Neural cell (in vitro differentiated cells): Measurements from ENCODE around the gene MSI2. TPM values are rescaled to one million over a fixed set of nuclear protein-coding genes. Genes with fewer than 3 reads are reported as not detected.

Experiments used
- H2AFZ ChIP-seq: fragments of 200-600, 300-800 bp; sonication (generic), shearing (Covaris generic); 2 replicates; pipeline ENCODE4 v1.6.0; 2014; ENCODE audit warnings: low read depth, mild to moderate bottlenecking, antibody characterized with exemption, low read length, moderate library complexity
- H3F3A ChIP-seq: fragments of 200-600 bp; shearing (Covaris generic); 2 replicates; pipeline ENCODE4 v1.6.1; 2016; ENCODE audit warnings: mild to moderate bottlenecking, moderate library complexity, mixed read lengths, antibody characterized with exemption, low read length; ENCODE audit not compliant: insufficient read depth, poor library complexity, severe bottlenecking
- H3K27ac ChIP-seq: fragments of 200-600, 300-800 bp; sonication (generic), shearing (Covaris generic); 2 replicates; pipeline ENCODE4 v1.5.1; 2014; ENCODE audit warnings: mild to moderate bottlenecking, low read length, moderate library complexity
- H3K27me3 ChIP-seq: fragments of 300-800, 200-600 bp; sonication (generic), shearing (Covaris generic); 2 replicates; pipeline ENCODE4 v1.6.0; 2014; ENCODE audit warnings: mild to moderate bottlenecking, low read depth, low read length, moderate library complexity; ENCODE audit not compliant: insufficient read depth
- H3K36me3 ChIP-seq: fragments of 300-800, 200-600 bp; sonication (generic), shearing (Covaris generic); 2 replicates; pipeline ENCODE4 v1.5.1; 2014; ENCODE audit warnings: mild to moderate bottlenecking, antibody characterized with exemption, low read length, moderate library complexity; ENCODE audit not compliant: insufficient read depth
- H3K4me2 ChIP-seq: fragments of 300-800, 200-600 bp; sonication (generic), shearing (Covaris generic); 2 replicates; pipeline ENCODE4 v1.6.0; 2014; ENCODE audit warnings: mild to moderate bottlenecking, low read length
- H3K4me3 ChIP-seq: fragments of 300-800, 200-600 bp; sonication (generic), shearing (Covaris generic); 2 replicates; pipeline ENCODE4 v1.5.1; 2014; ENCODE audit warnings: mild to moderate bottlenecking, low read length, moderate library complexity
- H3K79me2 ChIP-seq: fragments of 200-600 bp; shearing (Covaris generic); replicated peaks from 2 replicates; pipeline ENCODE4 v1.6.0; 2014; ENCODE audit warnings: mild to moderate bottlenecking, low read length, moderate library complexity; ENCODE audit not compliant: insufficient read depth
- H3K9ac ChIP-seq: fragments of 300-800, 200-600 bp; sonication (generic), shearing (Covaris generic); 2 replicates; pipeline ENCODE4 v1.6.1; 2016; ENCODE audit warnings: mild to moderate bottlenecking, low read length, mixed read lengths
- H3K9me2 ChIP-seq: fragments of 200-600 bp; shearing (Covaris generic); 2 replicates; pipeline ENCODE4 v1.6.1; 2016; ENCODE audit warnings: mild to moderate bottlenecking, low read length, mixed read lengths; ENCODE audit not compliant: insufficient read depth
- H3K9me3 ChIP-seq: fragments of 200-600, 300-800 bp; sonication (generic), shearing (Covaris generic); 2 replicates; pipeline ENCODE4 v1.6.1; 2016; ENCODE audit warnings: mild to moderate bottlenecking, mixed run types, low read length, moderate library complexity, mixed read lengths
- H4K20me1 ChIP-seq: fragments of 200-600 bp; shearing (Covaris generic); 2 replicates; pipeline ENCODE4 v1.6.1; 2016; ENCODE audit warnings: mild to moderate bottlenecking, mixed run types; ENCODE audit not compliant: insufficient read depth
- CTCF ChIP-seq: fragments of 450-650 bp; IDR thresholded peaks from 2 replicates; pipeline ENCODE4 v1.5.1; 2014; ENCODE audit warnings: antibody characterized with exemption, mild to moderate bottlenecking, moderate library complexity; ENCODE audit not compliant: poor library complexity, severe bottlenecking
- EP300 ChIP-seq: fragments of 450-650 bp; conservative IDR thresholded peaks from 2 replicates; pipeline ENCODE4 v1.6.1; 2014; ENCODE audit warnings: antibody characterized with exemption, mild to moderate bottlenecking, moderate library complexity; ENCODE audit not compliant: poor library complexity, severe bottlenecking
- EZH2 ChIP-seq: fragments of 200-600, 300-800 bp; shearing (Covaris generic), sonication (generic); IDR thresholded peaks from 2 replicates; pipeline ENCODE4 v1.6.1; 2014; ENCODE audit warnings: antibody characterized with exemption, low read length, borderline replicate concordance, mild to moderate bottlenecking; ENCODE audit not compliant: insufficient read depth, poor library complexity, severe bottlenecking
- MXI1 ChIP-seq: fragments of 450-650 bp; conservative IDR thresholded peaks from 2 replicates; pipeline ENCODE4 v1.6.1; 2014; ENCODE audit warnings: antibody characterized with exemption, mild to moderate bottlenecking; ENCODE audit not compliant: poor library complexity, severe bottlenecking
- POLR2AphosphoS5 ChIP-seq: IDR thresholded peaks from 2 replicates; pipeline ENCODE4 v1.6.1; 2012
- RAD21 ChIP-seq: fragments of 450-650 bp; conservative IDR thresholded peaks from 2 replicates; pipeline ENCODE4 v1.6.1; 2014; ENCODE audit warnings: antibody characterized with exemption, mild to moderate bottlenecking, moderate library complexity
- REST ChIP-seq: IDR thresholded peaks from 2 replicates; pipeline ENCODE4 v1.6.1; 2012; ENCODE audit warnings: borderline replicate concordance
- SMC3 ChIP-seq: fragments of 450-650 bp; conservative IDR thresholded peaks from 2 replicates; pipeline ENCODE4 v1.6.1; 2014; ENCODE audit warnings: antibody characterized with exemption, mild to moderate bottlenecking, moderate library complexity; ENCODE audit not compliant: poor library complexity
- TAF1 ChIP-seq: IDR thresholded peaks from 2 replicates; pipeline ENCODE4 v1.6.1; 2012; ENCODE audit warnings: low read depth
- polyA plus RNA-seq: library from polyadenylated mRNA; depleted of rRNA; stranded (reverse); fragments of >200 nt; gene quantifications from 2 replicates; pipeline ENCODE4 v1.2.3, GENCODE V29; 2014

Gene MSI2
- polyA plus RNA-seq, 1 donor from 2014 or later = 61.4 TPM

GRCh38 chr17:57418463-57419246 is 162.3 kb downstream of the MSI2 start:
- Histone ChIP-seq H3K79me2 (peaks cover 42% of the 10 kb centered on the region), H3K4me2 (no peak overlapping the region), H3F3A (no peaks in the 10 kb centered on the region), H3K27me3 (no peaks in the 10 kb centered on the region), H3K9ac (no peak overlapping the region), H3K9me2 (no peaks in the 10 kb centered on the region), H2AFZ (no peak overlapping the region), H3K4me3 (no peak overlapping the region), H4K20me1 (no peaks in the 10 kb centered on the region), H3K27ac (no peak overlapping the region), H3K36me3 (no peaks in the 10 kb centered on the region), H3K9me3 (no peaks in the 10 kb centered on the region)
- TF ChIP-seq TAF1 = no peak
- no peak for TF ChIP-seq EP300
- TF ChIP-seq SMC3 = no peak
- TF ChIP-seq RAD21 = no peak
- no peak for TF ChIP-seq MXI1
- no peak for TF ChIP-seq EZH2
- TF ChIP-seq REST = no peak
- no peak for TF ChIP-seq CTCF
- no peak for TF ChIP-seq POLR2AphosphoS5

- Histone ChIP-seq H3K27ac (no peak overlapping the region), H3K9ac (no peak overlapping the region), H3K27me3 (no peaks in the 10 kb centered on the region), H3K9me2 (no peaks in the 10 kb centered on the region), H3K4me3 (no peak overlapping the region), H2AFZ (no peak overlapping the region), H3F3A (no peaks in the 10 kb centered on the region), H3K4me2 (no peak overlapping the region), H3K36me3 (no peaks in the 10 kb centered on the region), H4K20me1 (no peaks in the 10 kb centered on the region), H3K9me3 (no peaks in the 10 kb centered on the region), H3K79me2 (peaks cover 50% of the 10 kb centered on the region)
- TF ChIP-seq EP300 = no peak
- no peak for TF ChIP-seq POLR2AphosphoS5
- TF ChIP-seq TAF1 = no peak
- no peak for TF ChIP-seq MXI1
These were observed 163.7 kb downstream of the MSI2 start for GRCh38 chr17:57419940-57420550.
